Mononuclear cell (primary cell): ENCODE data around the gene COA8. TPM values are rescaled to one million over a fixed set of nuclear protein-coding genes. Genes with fewer than 3 reads are reported as not detected.

Source experiments
- H3K27me3 ChIP-seq: 2 replicates; pipeline ENCODE4 v1.6.0; 2011; ENCODE audit warnings: low read length, control low read depth; ENCODE audit not compliant: insufficient read depth
- H3K4me1 ChIP-seq: 2 replicates; pipeline ENCODE4 v1.5.1; 2011; ENCODE audit warnings: mild to moderate bottlenecking, low read length, control low read depth; ENCODE audit not compliant: insufficient read depth
- H3K4me3 ChIP-seq: 2 replicates; pipeline ENCODE4 v1.5.1; 2011; ENCODE audit warnings: mild to moderate bottlenecking, low read length, moderate library complexity
- H3K9me3 ChIP-seq: 2 replicates; pipeline ENCODE4 v1.5.1; 2011; ENCODE audit warnings: low read depth, mild to moderate bottlenecking, control low read depth, low read length
- total RNA-seq: library from RNA; depleted of rRNA; stranded (reverse); fragments of >200 nt; gene quantifications from one replicate; pipeline ENCODE4 v1.2.3, GENCODE V29; 2012

Gene COA8
- total RNA-seq, 1 donor, result 11.3 TPM

GRCh38 chr14:103540821-103541708 is 21.7 kb upstream of the COA8 start:
- H3K27me3 ChIP-seq, result no peaks in the 10 kb centered on the region
- H3K4me1 ChIP-seq, result no peaks in the 10 kb centered on the region
- no peak overlapping the region for H3K4me3 ChIP-seq

GRCh38 chr14:103541709-103542604 is 20.8 kb upstream of the COA8 start:
- Histone ChIP-seq H3K9me3 (no peaks in the 10 kb centered on the region), H3K4me3 (no peak overlapping the region), H3K4me1 (no peaks in the 10 kb centered on the region), H3K27me3 (no peaks in the 10 kb centered on the region)

More at GRCh38 chr14:103540821-103541708, 21.7 kb upstream of the COA8 start:
- no peaks in the 10 kb centered on the region for H3K9me3 ChIP-seq

GRCh38 chr14:103542605-103543088 is 20.1 kb upstream of the COA8 start:
- Histone ChIP-seq H3K27me3 (no peaks in the 10 kb centered on the region), H3K4me3 (no peak overlapping the region), H3K4me1 (no peaks in the 10 kb centered on the region), H3K9me3 (no peaks in the 10 kb centered on the region)

GRCh38 chr14:103543140-103543539 is 19.6 kb upstream of the COA8 start:
- Histone ChIP-seq H3K9me3 (no peaks in the 10 kb centered on the region), H3K4me3 (no peak overlapping the region), H3K27me3 (no peaks in the 10 kb centered on the region), H3K4me1 (no peaks in the 10 kb centered on the region)

- no peaks in the 10 kb centered on the region for H3K4me1 ChIP-seq
- H3K9me3 ChIP-seq, result no peaks in the 10 kb centered on the region
- H3K27me3 ChIP-seq, result no peaks in the 10 kb centered on the region
- H3K4me3 ChIP-seq, result no peak overlapping the region
Measured at GRCh38 chr14:103543721-103544387, 18.9 kb upstream of the COA8 start.

GRCh38 chr14:103544388-103545218 is 18.2 kb upstream of the COA8 start:
- H3K27me3 ChIP-seq, result no peaks in the 10 kb centered on the region
- H3K4me3 ChIP-seq, result no peak overlapping the region
- H3K9me3 ChIP-seq, result no peaks in the 10 kb centered on the region
- H3K4me1 ChIP-seq, result no peaks in the 10 kb centered on the region

- H3K4me1 ChIP-seq, result no peaks in the 10 kb centered on the region
- H3K9me3 ChIP-seq, result no peaks in the 10 kb centered on the region
- H3K27me3 ChIP-seq, result no peaks in the 10 kb centered on the region
Measured at GRCh38 chr14:103545219-103545914, 17.4 kb upstream of the COA8 start.

GRCh38 chr14:103545915-103546651 is 16.7 kb upstream of the COA8 start:
- Histone ChIP-seq H3K9me3 (no peaks in the 10 kb centered on the region), H3K27me3 (no peaks in the 10 kb centered on the region), H3K4me1 (no peaks in the 10 kb centered on the region), H3K4me3 (no peak overlapping the region)

More at GRCh38 chr14:103545219-103545914, 17.4 kb upstream of the COA8 start:
- no peak overlapping the region for H3K4me3 ChIP-seq

GRCh38 chr14:103546652-103547454 is 15.9 kb upstream of the COA8 start:
- no peaks in the 10 kb centered on the region for H3K27me3 ChIP-seq
- no peaks in the 10 kb centered on the region for H3K9me3 ChIP-seq
- no peaks in the 10 kb centered on the region for H3K4me1 ChIP-seq

GRCh38 chr14:103547455-103547940 is 15.3 kb upstream of the COA8 start:
- Histone ChIP-seq H3K4me1 (no peaks in the 10 kb centered on the region), H3K4me3 (no peak overlapping the region), H3K9me3 (no peaks in the 10 kb centered on the region), H3K27me3 (no peaks in the 10 kb centered on the region)

More at GRCh38 chr14:103546652-103547454, 15.9 kb upstream of the COA8 start:
- H3K4me3 ChIP-seq, result no peak overlapping the region

- no peaks in the 10 kb centered on the region for H3K4me1 ChIP-seq
- H3K9me3 ChIP-seq, result no peaks in the 10 kb centered on the region
- H3K27me3 ChIP-seq, result no peaks in the 10 kb centered on the region
- H3K4me3 ChIP-seq, result no peak overlapping the region
Measured at GRCh38 chr14:103547941-103548462, 14.8 kb upstream of the COA8 start.
